GM23338 (cell line): Measurements from ENCODE around the gene H2BK1. TPM values are rescaled to one million over a fixed set of nuclear protein-coding genes. Genes with fewer than 3 reads are reported as not detected.

ENCODE experiments used
- ATAC-seq: fragments of 200-7000 bp; cut with Tn5 transposase; 3 replicates; pipeline ENCODE4 v1.9.1; 2020
- DNase-seq: peaks from one replicate; pipeline ENCODE4 v3.0.0-alpha.2; 2015; ENCODE audit warnings: low spot score
- H2AFZ ChIP-seq: fragments of 200-600 bp; sonication (generic); 2 replicates; pipeline ENCODE4 v1.8.0; 2016; ENCODE audit warnings: antibody characterized with exemption, mild to moderate bottlenecking, moderate library complexity
- H3F3A ChIP-seq: fragments of 200-600 bp; sonication (generic); replicated peaks from 2 replicates; pipeline ENCODE4 v1.8.0; 2017; ENCODE audit warnings: antibody characterized with exemption, mixed run types, low read depth
- H3K27ac ChIP-seq: fragments of 200-600 bp; sonication (generic); 2 replicates; pipeline ENCODE4 v1.6.1; 2016; ENCODE audit warnings: low read depth
- H3K27me3 ChIP-seq: fragments of 200-600 bp; sonication (generic); 2 replicates; pipeline ENCODE4 v1.8.0; 2016; ENCODE audit warnings: mild to moderate bottlenecking, mixed run types, moderate library complexity; ENCODE audit not compliant: insufficient read depth
- H3K36me3 ChIP-seq: fragments of 200-600 bp; sonication (generic); 2 replicates; pipeline ENCODE4 v1.8.0; 2016; ENCODE audit warnings: mild to moderate bottlenecking; ENCODE audit not compliant: insufficient read depth
- H3K4me1 ChIP-seq: fragments of 200-600 bp; sonication (generic); 2 replicates; pipeline ENCODE4 v1.8.0; 2016; ENCODE audit warnings: mild to moderate bottlenecking, moderate library complexity; ENCODE audit not compliant: insufficient read depth
- H3K4me2 ChIP-seq: fragments of 200-600 bp; sonication (generic); 2 replicates; pipeline ENCODE4 v1.7.1; 2017; ENCODE audit warnings: mixed run types
- H3K4me3 ChIP-seq: fragments of 200-600 bp; sonication (generic); 2 replicates; pipeline ENCODE4 v1.6.1; 2016; ENCODE audit warnings: mixed run types
- H3K79me2 ChIP-seq: fragments of 200-600 bp; sonication (generic); replicated peaks from 2 replicates; pipeline ENCODE4 v1.8.0; 2017; ENCODE audit warnings: mild to moderate bottlenecking; ENCODE audit not compliant: insufficient read depth
- H3K9me2 ChIP-seq: fragments of 200-600 bp; sonication (generic); 2 replicates; pipeline ENCODE4 v1.8.0; 2017; ENCODE audit not compliant: insufficient read depth
- H4K20me1 ChIP-seq: fragments of 200-600 bp; sonication (generic); replicated peaks from 2 replicates; pipeline ENCODE4 v1.8.0; 2017; ENCODE audit warnings: mild to moderate bottlenecking; ENCODE audit not compliant: insufficient read depth
- H3K27ac Mint-ChIP-seq: 2 replicates; pipeline ENCODE4 v1.8.0; 2020; ENCODE audit warnings: inconsistent platforms, mild to moderate bottlenecking, moderate library complexity, mixed read lengths
- H3K27me3 Mint-ChIP-seq: 3 replicates; pipeline ENCODE4 v1.8.0; 2022; ENCODE audit warnings: low read depth, mild to moderate bottlenecking, moderate library complexity, mixed read lengths, inconsistent platforms; ENCODE audit not compliant: insufficient read depth, poor library complexity
- H3K36me3 Mint-ChIP-seq: 3 replicates; pipeline ENCODE4 v1.8.0; 2021; ENCODE audit warnings: low read depth, mild to moderate bottlenecking, inconsistent platforms, moderate library complexity, mixed read lengths
- H3K4me1 Mint-ChIP-seq: 3 replicates; pipeline ENCODE4 v1.8.0; 2020; ENCODE audit warnings: mild to moderate bottlenecking, inconsistent platforms, mixed read lengths
- H3K4me3 Mint-ChIP-seq: 3 replicates; pipeline ENCODE4 v1.8.0; 2021; ENCODE audit warnings: moderate library complexity, mild to moderate bottlenecking, inconsistent platforms, mixed read lengths
- H3K9me3 Mint-ChIP-seq: 3 replicates; pipeline ENCODE4 v1.8.0; 2020; ENCODE audit warnings: moderate library complexity, mild to moderate bottlenecking, inconsistent platforms, mixed read lengths
- CTCF ChIP-seq, 2 experiments: fragments of 200-600 bp in 1 of 2; sonication (generic) in 1 of 2; conservative IDR thresholded peaks; 2 replicates each; pipeline versions ENCODE4 v1.5.1 to v1.6.1; 2016 to 2017; ENCODE audit warnings: antibody characterized with exemption in 2 of 2, low read depth in 2 of 2, mild to moderate bottlenecking in 2 of 2, moderate library complexity in 1 of 2
- ETS1 ChIP-seq: IDR thresholded peaks from 2 replicates; pipeline ENCODE4 v1.6.1; 2016; ENCODE audit warnings: antibody characterized with exemption
- EZH2 ChIP-seq: fragments of 200-600 bp; sonication (generic); IDR thresholded peaks from one replicate; pipeline ENCODE4 v1.8.0; 2017; ENCODE audit warnings: antibody characterized with exemption, mild to moderate bottlenecking, low read depth; ENCODE audit not compliant: unreplicated experiment
- POLR2AphosphoS5 ChIP-seq: IDR thresholded peaks from 2 replicates; pipeline ENCODE4 v1.6.1; 2016; ENCODE audit warnings: antibody characterized with exemption, low read depth
- REST ChIP-seq: IDR thresholded peaks from one replicate; pipeline ENCODE4 v1.6.1; 2018; ENCODE audit warnings: antibody characterized with exemption; ENCODE audit not compliant: unreplicated experiment
- STAT1 ChIP-seq: IDR thresholded peaks from one replicate; pipeline ENCODE4 v1.6.1; 2016; ENCODE audit warnings: antibody characterized with exemption; ENCODE audit not compliant: unreplicated experiment
- ZNF331 ChIP-seq: fragments of 250-450 bp; sonication (Bioruptor Pico); IDR thresholded peaks from 2 replicates; pipeline ENCODE4 v1.5.0; 2020; ENCODE audit warnings: low read depth, mild to moderate bottlenecking, moderate library complexity
- ZNF462 ChIP-seq: fragments of 250-450 bp; sonication (Bioruptor Pico); IDR thresholded peaks from 2 replicates; pipeline ENCODE4 v1.5.0; 2020; ENCODE audit warnings: mild to moderate bottlenecking, moderate library complexity
- polyA plus RNA-seq: library from polyadenylated mRNA; unstranded; fragments of >200 nt; fragmentation: Nextera tagmentation; extraction: Ambion mirVana; gene quantifications from 2 replicates; pipeline ENCODE4 v1.2.1, GENCODE V29; 2016
- total RNA-seq: library from RNA; depleted of rRNA; stranded (reverse); fragments of >200 nt; shearing (Covaris generic); gene quantifications from 2 replicates; pipeline ENCODE4 v1.2.3, GENCODE V29; 2014

Gene H2BK1
- total and polyA plus RNA-seq, 2 experiments from 2014 or later, result not detected

GRCh38 chr7:151232091-151232916, 22.0 kb upstream of the H2BK1 start, which contains the start of gene CHPF2:
Gene CHPF2, plus strand, starts transcription at chr7:151232483. Its CDS starts 1,529 bp downstream, at chr7:151234012.
- Histone ChIP-seq H2AFZ (peak within 1 kb of the TSS; percentile 94), H3K4me3 (peak within 1 kb of the TSS; percentile 96), H3K4me2 (peak within 1 kb of the TSS; percentile 95), H3K4me1 (peaks cover 14% of the 10 kb centered on the region), H3K36me3 (no peaks in the 10 kb centered on the region), H3K27me3 (no peaks in the 10 kb centered on the region), H3K9me2 (no peaks in the 10 kb centered on the region), H3F3A (peaks cover 9% of the 10 kb centered on the region), H3K27ac (peak within 1 kb of the TSS; percentile 74; the same call in 1 of the 2 replicates), H3K79me2 (peaks cover 19% of the 10 kb centered on the region), H4K20me1 (peaks cover 10% of the 10 kb centered on the region; the same call in 1 of the 2 replicates)
- H3K27ac Mint-ChIP-seq, result peak within 1 kb of the TSS; percentile 96
- TF ChIP-seq STAT1, result no peak
- no peak for TF ChIP-seq ZNF462 (CRISPR knock-in tag)
- TF ChIP-seq ETS1, result peak; percentile 86
- no peak for TF ChIP-seq ZNF331 (CRISPR knock-in tag)
- peak; percentile 91 for TF ChIP-seq POLR2AphosphoS5
- no peak for TF ChIP-seq REST
- TF ChIP-seq EZH2, result no peak
- TF ChIP-seq CTCF (conservative IDR thresholded peaks at IDR 0.05; ENCODE audit: low read depth in 2 of 2), result no peak
- H3K36me3 Mint-ChIP-seq, result peaks cover 15% of the 10 kb centered on the region; the same call in 2 of the 3 replicates
- H3K27me3 Mint-ChIP-seq, result peaks cover 9% of the 10 kb centered on the region
- ATAC-seq, result peak; percentile 91
- peak; percentile 90 for DNase-seq
- peak within 1 kb of the TSS; percentile 98 for H3K4me3 Mint-ChIP-seq
- no peaks in the 10 kb centered on the region for H3K9me3 Mint-ChIP-seq
- H3K4me1 Mint-ChIP-seq, result peaks cover 19% of the 10 kb centered on the region
